SK-N-SH (cell line): Measurements from ENCODE around the gene POM121L2. TPM values are rescaled to one million over a fixed set of nuclear protein-coding genes. Genes with fewer than 3 reads are reported as not detected.

ENCODE experiments used
- CTCF ChIA-PET: fragments of 300-600, 350-600 bp; formaldehyde crosslinking; extraction: SDS; loops from one replicate; lab custom pipeline; 2021; lab: Yijun Ruan, JAX
- POLR2A ChIA-PET: fragments of 350-600 bp; sonication (Branson Sonifier 250); formaldehyde crosslinking; extraction: SDS; loops from one replicate; lab custom pipeline; 2020; ENCODE audit warnings: antibody characterized with exemption, inconsistent platforms; lab: Yijun Ruan, JAX
- DNase-seq: peaks from one replicate; pipeline ENCODE4 v3.0.0; 2012
- H2AFZ ChIP-seq: fragments of 200-600 bp; sonication (generic); 2 replicates; pipeline ENCODE4 v1.8.1; 2016; ENCODE audit warnings: antibody characterized with exemption, mild to moderate bottlenecking, low read depth
- H3F3A ChIP-seq: fragments of 200-600 bp; sonication (generic); replicated peaks from 2 replicates; pipeline ENCODE3; 2016; ENCODE audit warnings: antibody characterized with exemption, mild to moderate bottlenecking; ENCODE audit not compliant: insufficient read depth
- H3K27ac ChIP-seq, 2 experiments: fragments of 200-500 bp in 1 of 2; fragments of 200-600 bp in 1 of 2; sonication (Bioruptor generic) in 1 of 2; sonication (generic), shearing (Covaris generic) in 1 of 2; 2 replicates each; pipeline versions ENCODE4 v1.5.1 to v1.6.1; 2014 to 2016; ENCODE audit warnings: low read depth in 2 of 2, inconsistent platforms in 1 of 2, low read length in 1 of 2, mild to moderate bottlenecking in 1 of 2, mixed read lengths in 1 of 2
- H3K27me3 ChIP-seq: fragments of 200-600 bp; sonication (generic), shearing (Covaris generic); 2 replicates; pipeline ENCODE4 v1.6.1; 2016; ENCODE audit warnings: mixed run types; ENCODE audit not compliant: insufficient read depth
- H3K36me3 ChIP-seq, 2 experiments: fragments of 200-500 bp in 1 of 2; fragments of 200-600 bp in 1 of 2; sonication (Bioruptor generic) in 1 of 2; sonication (generic) in 1 of 2; replicated peaks in 1 of 2; 2 replicates each; pipeline versions ENCODE3 to v1.5.1; 2014 to 2016; ENCODE audit warnings: low read length in 1 of 2, mild to moderate bottlenecking in 1 of 2; ENCODE audit not compliant: insufficient read depth in 2 of 2, control insufficient read depth in 1 of 2
- H3K4me1 ChIP-seq, 2 experiments: fragments of 200-500 bp in 1 of 2; fragments of 200-600 bp in 1 of 2; sonication (Bioruptor generic) in 1 of 2; sonication (generic), shearing (Covaris generic) in 1 of 2; 2 replicates each; pipeline versions ENCODE4 v1.5.1 to v1.6.1; 2014 to 2016; ENCODE audit warnings: low read depth in 1 of 2, low read length in 1 of 2, mixed run types in 1 of 2; ENCODE audit not compliant: insufficient read depth in 2 of 2, control insufficient read depth in 1 of 2
- H3K4me2 ChIP-seq: fragments of 200-600 bp; sonication (generic), shearing (Covaris generic); 2 replicates; pipeline ENCODE4 v1.6.1; 2017; ENCODE audit warnings: mixed run types
- H3K4me3 ChIP-seq, 2 experiments: fragments of 200-500 bp in 1 of 2; fragments of 200-600 bp in 1 of 2; sonication (Bioruptor generic) in 1 of 2; sonication (generic), shearing (Covaris generic) in 1 of 2; 2 replicates each; pipeline versions ENCODE4 v1.5.1 to v1.8.1; 2014 to 2016; ENCODE audit warnings: low read depth in 2 of 2, inconsistent platforms in 1 of 2, low read length in 1 of 2, mild to moderate bottlenecking in 1 of 2, mixed read lengths in 1 of 2, moderate library complexity in 1 of 2
- H3K79me2 ChIP-seq: fragments of 200-600 bp; sonication (generic); 2 replicates; pipeline ENCODE4 v1.8.1; 2017; ENCODE audit warnings: mild to moderate bottlenecking; ENCODE audit not compliant: insufficient read depth
- H3K9ac ChIP-seq: fragments of 200-600 bp; sonication (generic); 2 replicates; pipeline ENCODE4 v1.6.1; 2017; ENCODE audit warnings: mixed run types
- H3K9me2 ChIP-seq: fragments of 200-600 bp; sonication (generic); 2 replicates; pipeline ENCODE4 v1.6.1; 2017; ENCODE audit warnings: mixed run types
- H3K9me3 ChIP-seq: fragments of 200-600 bp; sonication (generic); 2 replicates; pipeline ENCODE4 v1.6.1; 2017; ENCODE audit warnings: mixed run types, mild to moderate bottlenecking, moderate library complexity
- H4K20me1 ChIP-seq: fragments of 200-600 bp; sonication (generic); 2 replicates; pipeline ENCODE4 v1.6.1; 2017; ENCODE audit warnings: mild to moderate bottlenecking, mixed run types; ENCODE audit not compliant: insufficient read depth
- CHD2 ChIP-seq: fragments of 150-350 bp; IDR thresholded peaks from 2 replicates; pipeline ENCODE4 v1.6.1; 2018; ENCODE audit warnings: low read length; ENCODE audit not compliant: partially characterized antibody
- CTCF ChIP-seq: fragments of 200-600 bp; sonication (generic); IDR thresholded peaks from 2 replicates; pipeline ENCODE4 v1.6.1; 2017; ENCODE audit warnings: antibody characterized with exemption, mild to moderate bottlenecking, moderate library complexity
- ELF1 ChIP-seq: IDR thresholded peaks from 2 replicates; pipeline ENCODE4 v1.4.0; 2012
- FOXM1 ChIP-seq: IDR thresholded peaks from 2 replicates; pipeline ENCODE4 v1.4.0; 2012; ENCODE audit warnings: low read depth, mild to moderate bottlenecking
- MEF2A ChIP-seq: IDR thresholded peaks from 2 replicates; pipeline ENCODE4 v1.4.0; 2012; ENCODE audit warnings: low read depth, borderline replicate concordance
- NFIC ChIP-seq: IDR thresholded peaks from 2 replicates; pipeline ENCODE4 v1.4.0; 2012; ENCODE audit warnings: borderline replicate concordance
- POLR2AphosphoS5 ChIP-seq: IDR thresholded peaks from 2 replicates; pipeline ENCODE4 v1.6.1; 2012; ENCODE audit warnings: low read depth, low read length
- RAD21 ChIP-seq: IDR thresholded peaks from 2 replicates; pipeline ENCODE4 v1.6.1; 2012; ENCODE audit warnings: mild to moderate bottlenecking, low read length
- RCOR1 ChIP-seq: fragments of 150-350 bp; IDR thresholded peaks from 2 replicates; pipeline ENCODE4 v1.6.1; 2017; ENCODE audit warnings: antibody characterized with exemption, low read length
- RXRA ChIP-seq: IDR thresholded peaks from 2 replicates; pipeline ENCODE4 v1.4.0; 2012; ENCODE audit warnings: low read depth, mild to moderate bottlenecking, borderline replicate concordance
- SIN3A ChIP-seq: IDR thresholded peaks from 2 replicates; pipeline ENCODE4 v1.6.1; 2012; ENCODE audit warnings: low read depth, mild to moderate bottlenecking, low read length, moderate library complexity, borderline replicate concordance
- SMC3 ChIP-seq: IDR thresholded peaks from 2 replicates; pipeline ENCODE4 v1.6.1; 2012; ENCODE audit warnings: low read depth, low read length, improper control_type of control experiment
- TEAD4 ChIP-seq: IDR thresholded peaks from 2 replicates; pipeline ENCODE4 v1.4.0; 2012; ENCODE audit warnings: mild to moderate bottlenecking, borderline replicate concordance; ENCODE audit not compliant: insufficient read depth
- USF1 ChIP-seq: IDR thresholded peaks from 2 replicates; pipeline ENCODE4 v1.4.0; 2012; ENCODE audit warnings: low read depth, borderline replicate concordance
- USF2 ChIP-seq: fragments of 150-350 bp; IDR thresholded peaks from 2 replicates; pipeline ENCODE4 v1.6.1; 2017; ENCODE audit warnings: antibody characterized with exemption, low read length, low read depth, borderline replicate concordance
- YY1 ChIP-seq: IDR thresholded peaks from 2 replicates; pipeline ENCODE4 v1.4.0; 2012; ENCODE audit warnings: low read depth, mild to moderate bottlenecking
- WGBS: methylation state at CpG from one replicate; pipeline ENCODE4 v1.1.6; 2017; ENCODE audit warnings: low lambda C conversion rate; 5-methylcytosine and 5-hydroxymethylcytosine counted together
- polyA plus RNA-seq, 3 experiments: library from polyadenylated mRNA; depleted of rRNA; stranded (reverse); fragments of >200 nt; gene quantifications; 2 replicates each; pipeline ENCODE4 v1.2.3, GENCODE V29; 2012
- TF ChIP-seq, protein P1 (sequence below): IDR thresholded peaks from 2 replicates; pipeline ENCODE4; 2012

POM121L2 gene
- polyA plus RNA-seq, 1 of the 3 experiments (the other 2 are of a cell fraction), result not detected

DNA sequence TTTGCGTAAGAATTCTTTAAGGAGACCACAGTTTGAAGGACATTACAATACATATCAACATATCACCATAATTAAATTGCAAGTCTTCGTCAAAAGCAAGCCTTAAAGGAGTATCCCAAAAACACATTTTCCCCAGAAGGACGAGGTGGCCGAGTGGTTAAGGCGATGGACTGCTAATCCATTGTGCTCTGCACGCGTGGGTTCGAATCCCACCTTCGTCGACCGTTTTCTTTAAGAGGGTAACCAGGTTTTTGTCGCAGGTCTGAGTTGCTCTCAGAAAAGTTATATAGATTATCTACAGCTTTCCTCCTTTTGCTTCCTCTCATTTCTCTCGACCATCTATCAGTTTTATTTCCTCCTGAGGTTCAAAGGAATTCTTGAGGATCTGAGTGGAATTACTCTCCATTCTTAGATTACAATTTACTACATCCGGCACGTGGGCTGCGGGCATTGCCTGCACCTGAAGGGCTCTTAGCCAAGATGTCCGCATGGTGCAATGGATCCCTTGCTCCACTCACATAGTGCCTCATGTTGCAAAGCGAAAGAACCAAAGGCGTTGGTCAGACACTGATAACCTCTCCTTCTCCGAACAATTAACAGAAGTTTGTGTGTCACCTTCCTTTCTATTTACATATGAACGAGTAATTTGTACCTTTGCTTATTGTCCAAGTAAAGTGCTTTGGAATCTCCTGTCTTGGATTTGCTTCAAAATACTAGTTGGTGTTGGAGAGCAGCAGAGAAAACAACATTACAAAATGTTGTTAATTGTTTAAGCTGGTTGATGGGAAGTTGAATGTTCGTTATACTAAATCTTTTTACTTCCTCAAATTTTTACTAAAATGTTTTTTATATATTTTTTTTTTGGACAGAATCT lies 14.0 kb downstream of the POM121L2 start:
- Histone ChIP-seq H3K9ac (no peak overlapping the region), H4K20me1 (no peaks in the 10 kb centered on the region), H2AFZ (no peak overlapping the region), H3K9me2 (no peaks in the 10 kb centered on the region), H3K27ac (no peak overlapping the region), H3K36me3 (no peaks in the 10 kb centered on the region), H3K9me3 (no peaks in the 10 kb centered on the region), H3F3A (peaks cover 7% of the 10 kb centered on the region), H3K4me1 (no peaks in the 10 kb centered on the region; a peak in 1 of 4 replicates), H3K4me2 (no peak overlapping the region), H3K4me3 (no peak overlapping the region; a peak in 1 of 4 replicates), H3K27me3 (peaks cover 77% of the 10 kb centered on the region), H3K79me2 (no peaks in the 10 kb centered on the region)
- no peak for DNase-seq
- 10% methylated on average over 22 of the region's 22 CpGs for WGBS
- TF ChIP-seq RCOR1 (no peak), TEAD4 (peak; percentile 64; the same call in 1 of the 2 replicates)
- ChIA-PET CTCF (interaction anchor here (1.1 kb wide), 1 partner anchor 14 kb away, joined by 3 read pairs; the partner anchor contains the start of gene POM121L2), POLR2A (no interaction called here)

DNA sequence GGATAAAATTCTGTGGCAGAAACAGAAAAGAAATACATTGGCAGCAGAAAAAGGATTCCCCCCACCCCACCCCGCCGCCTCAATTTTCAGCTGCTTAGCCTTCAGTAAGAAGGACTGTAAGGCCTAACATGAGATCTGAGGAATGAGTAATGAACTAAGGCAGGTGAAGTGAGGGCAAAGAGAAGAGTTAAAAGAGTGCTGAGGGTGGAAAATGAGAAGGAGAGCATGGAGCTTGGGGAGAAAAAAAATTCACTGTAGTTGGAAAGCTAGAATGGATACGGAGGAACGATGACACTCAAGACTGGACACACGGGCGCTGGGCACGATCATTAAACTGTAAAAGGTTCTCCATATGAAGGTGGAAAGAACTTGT lies 14.6 kb downstream of the POM121L2 start:
- Histone ChIP-seq H3K4me3 (peak overlapping the region in 1 of 2 experiments; percentile 12; a peak in 1 of 4 replicates), H3K4me2 (no peak overlapping the region), H3K36me3 (no peaks in the 10 kb centered on the region), H4K20me1 (no peaks in the 10 kb centered on the region), H3F3A (peaks cover 7% of the 10 kb centered on the region), H3K79me2 (no peaks in the 10 kb centered on the region), H3K9ac (no peak overlapping the region), H3K9me3 (no peaks in the 10 kb centered on the region), H3K27me3 (peaks cover 71% of the 10 kb centered on the region), H2AFZ (no peak overlapping the region), H3K27ac (no peak overlapping the region), H3K4me1 (no peaks in the 10 kb centered on the region; a peak in 1 of 4 replicates), H3K9me2 (no peaks in the 10 kb centered on the region)
- 8% methylated on average over 7 of the region's 7 CpGs for WGBS
- no peak for DNase-seq
- POLR2A ChIA-PET, result no interaction called here
- CTCF ChIA-PET, result interaction anchor here (1.1 kb wide), 1 partner anchor 15 kb away, joined by 3 read pairs; the partner anchor contains the start of gene POM121L2
- TF ChIP-seq SMC3 (no peak), MEF2A (no peak), RXRA (no peak), RAD21 (no peak), CTCF (no peak), YY1 (no peak), ELF1 (no peak), CHD2 (no peak), RCOR1 (no peak), USF1 (no peak), POLR2AphosphoS5 (no peak), USF2 (no peak), FOXM1 (no peak), SIN3A (no peak), NFIC (no peak)
- TF ChIP-seq, protein P1, sequence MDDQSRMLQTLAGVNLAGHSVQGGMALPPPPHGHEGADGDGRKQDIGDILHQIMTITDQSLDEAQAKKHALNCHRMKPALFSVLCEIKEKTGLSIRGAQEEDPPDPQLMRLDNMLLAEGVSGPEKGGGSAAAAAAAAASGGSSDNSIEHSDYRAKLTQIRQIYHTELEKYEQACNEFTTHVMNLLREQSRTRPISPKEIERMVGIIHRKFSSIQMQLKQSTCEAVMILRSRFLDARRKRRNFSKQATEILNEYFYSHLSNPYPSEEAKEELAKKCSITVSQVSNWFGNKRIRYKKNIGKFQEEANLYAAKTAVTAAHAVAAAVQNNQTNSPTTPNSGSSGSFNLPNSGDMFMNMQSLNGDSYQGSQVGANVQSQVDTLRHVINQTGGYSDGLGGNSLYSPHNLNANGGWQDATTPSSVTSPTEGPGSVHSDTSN, result no peak
